NCI-H187 (cell line): ENCODE data around the gene C1orf232.
A peak's percentile ranks its signal among the peaks of the same experiment; 100 is the strongest.

Experiments
- DNase-seq, 2 experiments: peaks; one replicate each; lab custom pipeline; 2025; lab: John Stamatoyannopoulos, UW

The C1orf232 gene

DNA sequence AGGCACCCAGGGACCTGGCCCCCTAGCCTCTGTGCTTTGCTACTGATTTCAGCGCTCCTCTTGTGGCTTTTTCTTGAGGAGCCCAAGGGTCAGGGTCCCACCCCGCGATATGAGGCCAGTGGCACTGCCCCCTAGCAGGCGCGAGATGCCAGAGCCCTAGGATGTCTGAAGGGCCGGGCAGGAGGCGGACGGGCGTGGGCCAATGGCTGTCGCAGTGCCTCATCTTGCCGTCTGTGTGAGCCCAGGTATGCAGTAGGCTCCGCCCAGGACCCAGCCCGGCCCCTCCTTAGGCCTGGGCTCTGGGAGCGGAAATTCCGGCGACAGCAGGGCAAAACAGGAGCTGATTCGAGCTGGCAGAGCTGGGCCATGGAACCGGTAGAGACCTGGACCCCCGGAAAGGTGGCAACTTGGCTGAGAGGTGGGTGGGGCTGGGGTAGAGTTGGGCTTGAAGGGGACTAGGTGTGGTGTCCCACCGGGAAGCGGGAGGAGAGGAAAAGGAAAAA lies 8.5 kb upstream of the C1orf232 start, which contains the start of gene CNKSR1:
Gene CNKSR1, plus strand, starts transcription at position 310 of the 503 bp plus-strand sequence. Its CDS starts 57 bp downstream, at position 367.
- peak in 1 of 2 experiments; percentile 29 for DNase-seq

DNA sequence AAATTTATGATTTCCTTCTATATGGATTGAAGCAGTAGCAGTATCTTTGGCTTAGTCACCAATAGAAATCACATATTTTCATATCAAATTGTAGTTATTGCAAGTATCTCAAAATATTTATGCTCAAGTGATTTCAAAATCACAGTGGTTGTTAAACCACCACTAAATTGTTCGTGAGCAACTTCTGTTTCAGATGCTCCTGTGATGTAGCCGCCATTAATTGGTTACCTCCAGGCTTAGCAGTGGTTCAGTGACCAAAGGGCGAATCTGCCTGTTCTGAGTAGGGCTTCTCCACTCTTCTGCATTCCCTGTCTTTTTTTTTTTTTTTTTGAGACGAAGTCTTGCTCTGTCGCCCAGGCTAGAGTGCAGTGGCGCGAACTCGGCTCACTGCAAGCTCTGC lies 6.6 kb upstream of the C1orf232 start:
- DNase-seq, result no peak

DNA sequence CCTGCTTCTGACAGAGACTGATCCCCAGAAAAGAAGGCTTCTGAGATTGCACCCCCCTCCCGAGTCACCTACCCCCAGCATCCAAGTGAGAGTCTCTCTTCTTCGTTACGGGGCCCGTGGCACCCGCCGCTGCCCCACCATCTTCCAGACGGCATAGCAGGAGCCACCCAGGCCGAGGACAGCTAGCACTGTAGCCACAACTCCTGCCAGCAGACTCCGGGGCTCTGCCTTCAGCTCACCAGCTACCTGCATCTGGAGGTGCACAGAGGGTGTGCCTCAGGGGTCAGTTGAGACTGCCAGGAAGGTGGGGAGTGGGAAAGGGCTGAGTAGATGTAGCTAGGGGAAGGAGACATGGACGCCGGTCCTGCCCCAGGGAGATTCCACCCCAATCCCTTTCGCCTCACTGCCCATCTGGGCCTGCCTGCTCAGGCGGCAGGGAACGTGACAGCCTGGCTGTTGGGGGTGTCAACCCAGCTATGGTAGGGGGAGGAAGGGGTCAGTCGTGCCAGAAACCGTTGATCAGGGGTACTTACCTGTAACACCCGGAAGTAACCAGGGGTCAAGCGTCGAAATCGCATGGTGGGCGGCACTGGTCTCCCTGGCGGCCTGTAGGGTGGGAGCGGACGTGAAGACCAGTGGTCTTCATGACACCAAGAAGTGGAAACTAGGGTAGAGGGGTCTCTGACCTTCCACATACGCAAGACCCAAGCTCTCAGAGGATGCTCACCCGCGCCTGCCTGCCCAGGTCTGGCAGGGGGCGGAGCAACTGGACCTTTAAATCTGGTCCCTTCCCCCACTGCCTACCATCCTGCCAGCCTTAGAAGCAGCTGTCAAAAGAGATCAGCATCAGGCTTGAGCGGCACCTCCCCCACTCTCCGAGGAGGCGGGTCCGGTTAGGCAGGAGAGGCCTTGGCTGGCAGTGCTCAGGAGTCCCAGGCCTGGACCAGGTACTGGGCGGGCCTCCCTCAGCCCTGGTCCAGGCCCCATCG lies 2.6 kb upstream of the C1orf232 start, which contains the start of gene ZNF593OS:
Gene ZNF593OS, minus strand, starts transcription at position 749 of the 989 bp plus-strand sequence. Its CDS starts 171 bp downstream, at position 578.
- no peak for DNase-seq

- no peak for DNase-seq
Observed at GRCh38 chr1:26170472-26170821, 1.7 kb upstream of the C1orf232 start.

- DNase-seq, result peak; percentile 41 to 67
Observed at GRCh38 chr1:26169669-26170471, 1.1 kb upstream of the C1orf232 start, which contains the start of gene ZNF593. Gene ZNF593, plus strand, starts transcription at chr1:26169908. Its CDS starts 76 bp downstream, at chr1:26169984.

DNA sequence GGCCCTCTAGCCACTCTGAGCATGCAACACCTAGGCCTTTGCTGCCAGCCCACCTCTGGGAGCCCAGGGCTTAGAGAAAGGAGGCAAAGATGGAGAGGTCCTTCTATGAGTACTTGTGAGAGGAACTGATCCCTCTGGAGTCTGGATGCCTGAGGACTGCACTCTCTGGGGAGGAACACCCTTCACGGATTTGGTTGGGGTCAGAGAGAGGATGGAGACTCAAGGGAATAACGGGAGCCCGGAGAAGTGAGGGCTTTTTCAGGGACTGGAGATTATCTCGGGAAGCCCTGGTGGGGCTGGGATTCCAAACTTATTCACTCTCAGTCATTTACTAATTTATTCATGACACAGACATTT lies 413 bp upstream of the C1orf232 start:
- DNase-seq, result no peak

DNA sequence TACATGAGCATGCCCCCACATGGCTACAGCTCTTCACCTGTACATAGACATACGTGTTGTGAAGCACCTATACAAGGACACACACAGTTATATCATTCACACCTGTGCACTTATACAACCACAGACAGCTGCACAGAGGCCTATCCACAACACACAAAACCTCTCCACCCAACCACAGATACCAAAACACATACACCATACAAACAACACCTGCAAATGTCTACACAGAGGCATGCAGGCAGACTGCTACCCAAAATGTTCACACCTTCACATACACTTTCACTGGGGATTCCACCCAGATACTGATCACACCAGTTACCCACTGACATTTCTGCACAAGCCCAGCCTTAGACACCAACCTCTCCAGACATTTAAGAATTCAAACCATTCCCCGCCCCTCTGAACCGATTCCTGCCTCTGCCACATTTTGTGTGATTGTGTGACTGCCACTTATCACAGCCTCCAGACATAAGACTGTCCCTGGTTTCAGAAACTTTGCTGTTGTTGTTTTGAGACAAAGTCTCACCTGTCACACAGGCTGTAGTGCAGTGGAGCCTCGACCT lies 2.0 kb downstream of the C1orf232 start:
- DNase-seq, result no peak

GRCh38 chr1:26164861-26165842 lies 3.6 kb downstream of the C1orf232 start:
- DNase-seq, result no peak

GRCh38 chr1:26164036-26164860 lies 4.5 kb downstream of the C1orf232 start:
- DNase-seq, result no peak

GRCh38 chr1:26163684-26164035 lies 5.1 kb downstream of the C1orf232 start:
- no peak for DNase-seq

GRCh38 chr1:26162220-26162709 lies 6.5 kb downstream of the C1orf232 start:
- DNase-seq, result no peak

- no peak for DNase-seq
Observed at GRCh38 chr1:26161415-26162219, 7.1 kb downstream of the C1orf232 start.

DNA sequence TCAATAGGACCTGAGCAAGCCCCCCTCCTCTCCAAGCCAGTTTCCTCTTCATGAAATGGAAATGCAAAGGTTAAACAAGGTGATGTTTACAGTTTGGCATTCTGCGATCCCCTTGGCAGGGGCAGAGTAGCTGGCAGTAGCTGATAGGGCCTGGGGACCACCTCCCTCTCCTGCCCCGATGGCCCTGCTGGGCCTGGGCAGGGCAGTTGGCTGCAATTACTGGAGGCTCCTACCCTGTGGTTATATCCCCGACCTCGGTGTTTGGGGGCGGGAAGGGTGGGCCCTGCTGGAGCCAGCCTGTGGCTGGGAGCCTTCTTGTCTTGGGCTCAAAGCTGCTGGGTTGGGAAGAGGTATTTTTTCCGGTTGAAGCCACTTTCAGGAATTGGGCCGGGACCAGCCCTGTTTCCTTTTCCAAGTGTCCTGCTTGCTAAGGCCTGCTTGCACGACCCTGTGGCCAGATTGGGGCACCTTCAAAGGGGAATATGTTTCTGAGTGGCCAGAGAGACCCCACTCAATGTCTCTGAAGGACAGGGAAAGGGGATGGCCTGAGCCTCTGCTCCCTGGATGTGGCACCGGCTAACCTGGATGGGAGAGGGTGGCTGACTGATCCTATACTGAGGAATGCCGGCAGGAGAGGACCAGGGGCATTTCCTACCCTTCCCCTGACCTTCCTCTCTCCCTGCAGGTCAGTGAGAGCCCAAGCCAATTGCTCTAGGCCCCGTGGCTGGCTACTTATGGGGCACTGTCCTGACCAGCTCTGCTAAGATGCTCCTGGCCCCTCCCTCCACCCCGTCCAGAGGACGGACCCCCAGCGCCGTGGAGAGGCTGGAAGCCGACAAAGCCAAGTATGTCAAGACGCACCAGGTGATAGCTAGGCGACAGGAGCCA lies 8.0 kb downstream of the C1orf232 start:
- no peak for DNase-seq

- DNase-seq, result no peak
Observed at GRCh38 chr1:26159743-26160039, 9.1 kb downstream of the C1orf232 start.

- DNase-seq, result no peak
Observed at GRCh38 chr1:26158908-26159742, 9.6 kb downstream of the C1orf232 start, which contains the start of gene FAM110D. Gene FAM110D, plus strand, starts transcription at chr1:26159079. Its CDS starts 2,213 bp downstream, at chr1:26161292.

DNA sequence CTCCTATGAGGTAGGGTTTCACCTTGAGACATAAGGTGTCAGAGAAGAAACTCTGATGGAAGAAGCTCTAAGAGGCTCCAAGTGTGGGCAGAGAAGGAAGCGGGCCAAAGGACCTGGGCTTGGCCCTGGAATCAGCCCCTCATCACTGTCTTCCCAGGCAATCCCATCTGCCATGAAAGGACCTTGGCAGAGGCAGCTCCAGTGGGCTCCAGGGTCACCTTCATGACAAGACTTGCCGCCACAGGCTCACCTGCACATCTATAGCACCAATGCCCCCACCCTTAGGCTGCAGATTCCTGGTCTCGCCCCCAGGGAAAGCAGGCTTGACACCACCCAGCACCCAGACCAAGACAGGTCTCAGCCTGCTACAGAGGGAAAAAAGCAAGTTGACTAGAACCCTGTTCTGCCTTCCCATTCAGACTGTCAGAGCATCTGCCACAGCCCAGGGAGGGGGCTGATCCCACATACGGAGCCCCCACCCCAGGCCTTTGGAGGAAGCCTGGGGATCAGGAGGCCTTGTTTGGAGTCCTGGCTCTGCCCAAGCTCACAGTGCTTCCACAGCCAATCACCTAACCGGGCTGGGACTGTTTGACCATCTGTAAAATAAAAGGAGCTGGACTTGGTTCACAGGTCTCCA lies 10.4 kb downstream of the C1orf232 start:
- no peak for DNase-seq
